Calu3 (cell line): ENCODE results near the gene GNG11. TPM values are rescaled to one million over a fixed set of nuclear protein-coding genes. Genes with fewer than 3 reads are reported as not detected.

ENCODE experiments used
- BruUV-seq: library from RNA; stranded (reverse); fragments of 400-500 nt; replicated peaks from 2 replicates; lab custom pipeline; 2021; lab: Mats Ljungman, UMichigan
- CTCF ChIA-PET: fragments of 300-600 bp; sonication (Branson Sonifier 250); formaldehyde crosslinking; loops from one replicate; lab custom pipeline; 2022; ENCODE audit warnings: antibody characterized with exemption; lab: Charles Lee
- DNase-seq: peaks from one replicate; pipeline ENCODE4 v3.0.0; 2022
- H3K27ac Mint-ChIP-seq: one replicate; pipeline ENCODE4 v1.8.0; 2022; ENCODE audit warnings: mixed read lengths; ENCODE audit not compliant: unreplicated experiment
- H3K27me3 Mint-ChIP-seq: one replicate; pipeline ENCODE4 v1.8.0; 2022; ENCODE audit warnings: mixed read lengths; ENCODE audit not compliant: unreplicated experiment
- H3K36me3 Mint-ChIP-seq: one replicate; pipeline ENCODE4 v1.8.0; 2022; ENCODE audit warnings: mild to moderate bottlenecking, moderate library complexity, mixed read lengths; ENCODE audit not compliant: insufficient read depth, unreplicated experiment
- H3K4me1 Mint-ChIP-seq: one replicate; pipeline ENCODE4 v1.8.0; 2022; ENCODE audit warnings: mild to moderate bottlenecking, low read depth, mixed read lengths; ENCODE audit not compliant: unreplicated experiment
- H3K4me3 Mint-ChIP-seq: one replicate; pipeline ENCODE4 v1.8.0; 2022; ENCODE audit warnings: mild to moderate bottlenecking, low read depth, moderate library complexity, mixed read lengths; ENCODE audit not compliant: unreplicated experiment
- H3K9me3 Mint-ChIP-seq: one replicate; pipeline ENCODE4 v1.8.0; 2022; ENCODE audit warnings: low read depth, mixed read lengths; ENCODE audit not compliant: unreplicated experiment
- CTCF ChIP-seq: fragments of 200-600 bp; IDR thresholded peaks from one replicate; pipeline ENCODE4 v1.8.0; 2022; ENCODE audit warnings: antibody characterized with exemption; ENCODE audit not compliant: unreplicated experiment
- intact Hi-C: fragments of 100-400 bp; cut with micrococcal nuclease; formaldehyde crosslinking; loops from one replicate; pipeline ENCODE4 v1.10.0; 2022; ENCODE audit not compliant: unreplicated experiment
- total RNA-seq: library from RNA; stranded (reverse); gene quantifications from 2 replicates; pipeline ENCODE4 v1.2.3, GENCODE V29; 2022

Gene GNG11
- total RNA-seq, 1 experiment from 2014 or later, result 3.5 TPM

GRCh38 chr7:93944673-93945072, 23.1 kb downstream of the GNG11 start:
- H3K4me1 Mint-ChIP-seq, result no peaks in the 10 kb centered on the region
- DNase-seq, result no peak
- CTCF ChIA-PET, result no interaction called here
- H3K4me3 Mint-ChIP-seq, result no peak overlapping the region
- no peak overlapping the region for H3K27ac Mint-ChIP-seq
- H3K36me3 Mint-ChIP-seq, result no peaks in the 10 kb centered on the region
- TF ChIP-seq CTCF, result no peak
- intact Hi-C loops, result no loop called here
- no peaks in the 10 kb centered on the region for H3K27me3 Mint-ChIP-seq
- no TSS peak for BruUV-seq
- H3K9me3 Mint-ChIP-seq, result no peaks in the 10 kb centered on the region

- intact Hi-C loops, result no loop called here
- no peak for TF ChIP-seq CTCF
- Mint-ChIP-seq H3K4me3 (no peak overlapping the region), H3K27ac (no peak overlapping the region), H3K9me3 (no peaks in the 10 kb centered on the region), H3K4me1 (no peaks in the 10 kb centered on the region), H3K36me3 (no peaks in the 10 kb centered on the region), H3K27me3 (no peaks in the 10 kb centered on the region)
- CTCF ChIA-PET, result no interaction called here
- DNase-seq, result no peak
- BruUV-seq, result no TSS peak
Observed at GRCh38 chr7:93945083-93945482, 23.5 kb downstream of the GNG11 start.

GRCh38 chr7:93945756-93946535, 24.4 kb downstream of the GNG11 start:
- no peak for DNase-seq
- Mint-ChIP-seq H3K4me1 (no peaks in the 10 kb centered on the region), H3K4me3 (no peak overlapping the region), H3K27me3 (no peaks in the 10 kb centered on the region), H3K27ac (no peak overlapping the region), H3K9me3 (no peaks in the 10 kb centered on the region), H3K36me3 (no peaks in the 10 kb centered on the region)
- TF ChIP-seq CTCF, result no peak
- CTCF ChIA-PET, result no interaction called here
- no TSS peak for BruUV-seq
- intact Hi-C loops, result no loop called here

GRCh38 chr7:93948106-93948505, 26.6 kb downstream of the GNG11 start:
- Mint-ChIP-seq H3K36me3 (no peaks in the 10 kb centered on the region), H3K4me1 (no peaks in the 10 kb centered on the region), H3K27me3 (no peaks in the 10 kb centered on the region), H3K27ac (no peak overlapping the region), H3K4me3 (no peak overlapping the region), H3K9me3 (no peaks in the 10 kb centered on the region)
- CTCF ChIA-PET, result no interaction called here
- no TSS peak for BruUV-seq
- intact Hi-C loops, result no loop called here
- no peak for DNase-seq
- no peak for TF ChIP-seq CTCF
